ENCODE results near the gene NDST4. TPM values are rescaled to one million over a fixed set of nuclear protein-coding genes. Genes with fewer than 3 reads are reported as not detected.

Gene NDST4
- total RNA-seq, 2 donors from 2014 or later: not detected

GRCh38 chr4:114874321-114874720 is 239.1 kb downstream of the NDST4 start:
- Histone ChIP-seq H3K27ac (no peak overlapping the region), H3K27me3 (no peaks in the 10 kb centered on the region), H3K9me3 (no peaks in the 10 kb centered on the region), H3K4me3 (no peak overlapping the region), H3K4me1 (no peaks in the 10 kb centered on the region), H3K36me3 (no peaks in the 10 kb centered on the region)
- DNase-seq (ENCODE audit: low spot score): no peak
- no peak for TF ChIP-seq CTCF (IDR thresholded peaks at IDR 0.05)

- no peak for DNase-seq (ENCODE audit: low spot score)
- no peaks in the 10 kb centered on the region for H3K4me1 ChIP-seq
- no peaks in the 10 kb centered on the region for H3K9me3 ChIP-seq
- H3K36me3 ChIP-seq: no peaks in the 10 kb centered on the region
- no peak overlapping the region for H3K27ac ChIP-seq
- no peak overlapping the region for H3K4me3 ChIP-seq
- no peak for TF ChIP-seq CTCF (IDR thresholded peaks at IDR 0.05)
- no peaks in the 10 kb centered on the region for H3K27me3 ChIP-seq
Measured at GRCh38 chr4:114870987-114871386, 242.4 kb downstream of the NDST4 start.

- Histone ChIP-seq H3K4me3 (no peak overlapping the region), H3K27me3 (no peaks in the 10 kb centered on the region), H3K27ac (no peak overlapping the region), H3K9me3 (no peaks in the 10 kb centered on the region), H3K4me1 (no peaks in the 10 kb centered on the region), H3K36me3 (no peaks in the 10 kb centered on the region)
- no peak for DNase-seq (ENCODE audit: low spot score)
- no peak for TF ChIP-seq CTCF (IDR thresholded peaks at IDR 0.05)
Measured at GRCh38 chr4:114866901-114867670, 246.3 kb downstream of the NDST4 start.

- Histone ChIP-seq H3K4me1 (no peaks in the 10 kb centered on the region), H3K36me3 (no peaks in the 10 kb centered on the region), H3K27me3 (no peaks in the 10 kb centered on the region), H3K4me3 (no peak overlapping the region), H3K27ac (no peak overlapping the region), H3K9me3 (no peaks in the 10 kb centered on the region)
- no peak for TF ChIP-seq CTCF (IDR thresholded peaks at IDR 0.05)
- no peak for DNase-seq (ENCODE audit: low spot score)
Measured at GRCh38 chr4:114864060-114864459, 249.4 kb downstream of the NDST4 start.

GRCh38 chr4:114860786-114861185 is 252.6 kb downstream of the NDST4 start:
- Histone ChIP-seq H3K36me3 (no peaks in the 10 kb centered on the region), H3K9me3 (no peaks in the 10 kb centered on the region), H3K27ac (no peak overlapping the region), H3K27me3 (no peaks in the 10 kb centered on the region), H3K4me3 (no peak overlapping the region), H3K4me1 (no peaks in the 10 kb centered on the region)
- no peak for DNase-seq (ENCODE audit: low spot score)
- no peak for TF ChIP-seq CTCF (IDR thresholded peaks at IDR 0.05)

- no peaks in the 10 kb centered on the region for H3K36me3 ChIP-seq
- no peaks in the 10 kb centered on the region for H3K4me1 ChIP-seq
- peaks cover 0 to 8% of the 10 kb centered on the region in 2 donors for H3K9me3 ChIP-seq
- H3K27me3 ChIP-seq: no peaks in the 10 kb centered on the region
- H3K27ac ChIP-seq: no peak overlapping the region
- no peak for DNase-seq (ENCODE audit: low spot score)
- no peak overlapping the region for H3K4me3 ChIP-seq
- no peak for TF ChIP-seq CTCF (IDR thresholded peaks at IDR 0.05)
Measured at GRCh38 chr4:114857831-114858230, 255.6 kb downstream of the NDST4 start.
